Lung (tissue), 12 donors: ENCODE measurements around the gene STOML1. TPM values are rescaled to one million over a fixed set of nuclear protein-coding genes. Genes with fewer than 3 reads are reported as not detected.
A peak's percentile ranks its signal among the peaks of the same experiment; 100 is the strongest.
"Not testable (repeated sequence)": the region's sequence is repeated elsewhere in the genome, so short reads cannot be mapped to it uniquely, and the experiment has no call there.

Source experiments
- ATAC-seq: fragments of 200-7000 bp; cut with Tn5 transposase; one replicate; pipeline ENCODE4 v1.9.1; 2020; ENCODE audit warnings: moderate number of reproducible peaks; ENCODE audit not compliant: insufficient read depth, low FRiP score
- DNase-seq, 3 donors: peaks; one replicate each; pipeline ENCODE4 v3.0.0-alpha.2; 2013 to 2017
- H3K27ac ChIP-seq, 2 donors: one replicate each; pipeline ENCODE4 v1.5.1; 2013; ENCODE audit warnings: mild to moderate bottlenecking in 2 of 2, moderate library complexity in 2 of 2, control low read depth in 1 of 2, inconsistent platforms in 1 of 2, low read depth in 1 of 2, low read length in 1 of 2
- H3K27me3 ChIP-seq, 3 donors: one replicate each; pipeline ENCODE4 v1.5.1; 2013; ENCODE audit warnings: low read length in 2 of 3; ENCODE audit not compliant: control insufficient read depth in 3 of 3, insufficient read depth in 3 of 3
- H3K36me3 ChIP-seq, 4 donors: one replicate each; pipeline ENCODE4 v1.5.1; 2013; ENCODE audit warnings: low read length in 4 of 4, mild to moderate bottlenecking in 1 of 4, moderate library complexity in 1 of 4; ENCODE audit not compliant: control insufficient read depth in 4 of 4, insufficient read depth in 4 of 4
- H3K4me1 ChIP-seq, 5 donors: one replicate each; pipeline ENCODE4 v1.5.1; 2013; ENCODE audit warnings: low read length in 5 of 5, mild to moderate bottlenecking in 2 of 5, moderate library complexity in 1 of 5; ENCODE audit not compliant: control insufficient read depth in 5 of 5, insufficient read depth in 5 of 5
- H3K4me3 ChIP-seq: one replicate; pipeline ENCODE4 v1.5.1; 2013; ENCODE audit warnings: mild to moderate bottlenecking, control low read depth, moderate library complexity
- H3K9ac ChIP-seq, 2 donors: one replicate each; pipeline ENCODE4 v1.5.1; 2013; ENCODE audit warnings: low read length in 2 of 2, control low read depth in 1 of 2; ENCODE audit not compliant: insufficient read depth in 1 of 2
- H3K9me3 ChIP-seq, 4 donors: one replicate each; pipeline ENCODE4 v1.5.1; 2013; ENCODE audit warnings: low read length in 3 of 4, mild to moderate bottlenecking in 1 of 4, moderate library complexity in 1 of 4; ENCODE audit not compliant: control insufficient read depth in 4 of 4, insufficient read depth in 3 of 4
- CTCF ChIP-seq: IDR thresholded peaks from 2 replicates; pipeline ENCODE4 v1.5.1; 2012; ENCODE audit warnings: mild to moderate bottlenecking; ENCODE audit errors: control extremely low read depth, extremely low read depth
- WGBS, 2 donors: extraction: QIAGEN DNeasy Blood & Tissue Kit; methylation state at CpG; one replicate each; pipeline ENCODE4 v1.1.7; 2013; 5-methylcytosine and 5-hydroxymethylcytosine counted together
- polyA plus RNA-seq, 2 donors: library from polyadenylated mRNA; stranded (reverse); fragments of 200-250 nt; gene quantifications; one replicate each; pipeline ENCODE4 v1.2.1, GENCODE V29; 2013
- total RNA-seq, 2 donors: library from RNA; depleted of rRNA in 1 of 2; stranded (reverse); fragments of >200 nt in 1 of 2; gene quantifications; one replicate each; pipeline ENCODE4 v1.2.1, GENCODE V29; 2014 to 2021
- donor health status: control.
- donor health status: control.
- donor health status: Bipolar disorder and iron deficiency.
- donor health status: healthy.
- donor health status: DM: yes; HTN: yes; CAD: no.

STOML1 gene
- total and polyA plus RNA-seq, 4 donors: 10.3 to 35.4 (median 26.9) TPM

GRCh38 chr15:73965758-73966113 is 26.4 kb downstream of the STOML1 start:
- ATAC-seq: no peak
- Histone ChIP-seq H3K27ac (no peak overlapping the region), H3K4me3 (no peak overlapping the region), H3K9me3 (no peaks in the 10 kb centered on the region), H3K27me3 (no peaks in the 10 kb centered on the region), H3K9ac (no peak overlapping the region), H3K36me3 (no peaks in the 10 kb centered on the region), H3K4me1 (peaks cover 0 to 8% (median 3%) of the 10 kb centered on the region in 5 donors)
- WGBS, 2 donors: 36 to 40% methylated on average over 2 of the region's 2 CpGs
- DNase-seq: no peak
- no peak for TF ChIP-seq CTCF

GRCh38 chr15:73965094-73965757 is 26.9 kb downstream of the STOML1 start:
- Histone ChIP-seq H3K4me1 (peaks cover 0 to 8% (median 3%) of the 10 kb centered on the region in 5 donors), H3K4me3 (no peak overlapping the region), H3K9ac (peak overlapping the region in 1 of 2 donors; percentile 25), H3K36me3 (no peaks in the 10 kb centered on the region), H3K9me3 (no peaks in the 10 kb centered on the region), H3K27ac (no peak overlapping the region), H3K27me3 (no peaks in the 10 kb centered on the region)
- ATAC-seq: no peak
- 35 to 37% methylated on average over 13 of the region's 13 CpGs for WGBS, 2 donors
- TF ChIP-seq CTCF: no peak
- peak in 1 of 3 donors; percentile 10 for DNase-seq

GRCh38 chr15:73964736-73965093 is 27.4 kb downstream of the STOML1 start:
- Histone ChIP-seq H3K9me3 (no peaks in the 10 kb centered on the region), H3K27ac (no peak overlapping the region), H3K27me3 (no peaks in the 10 kb centered on the region), H3K4me1 (peaks cover 0 to 8% (median 3%) of the 10 kb centered on the region in 5 donors), H3K4me3 (no peak overlapping the region), H3K9ac (peak overlapping the region in 1 of 2 donors; percentile 25), H3K36me3 (no peaks in the 10 kb centered on the region)
- TF ChIP-seq CTCF: peak; percentile 97
- peak; percentile 83 for ATAC-seq
- peak; percentile 81 to 84 (median 82) for DNase-seq
- 3 to 7% methylated on average over 11 of the region's 11 CpGs for WGBS, 2 donors

DNA sequence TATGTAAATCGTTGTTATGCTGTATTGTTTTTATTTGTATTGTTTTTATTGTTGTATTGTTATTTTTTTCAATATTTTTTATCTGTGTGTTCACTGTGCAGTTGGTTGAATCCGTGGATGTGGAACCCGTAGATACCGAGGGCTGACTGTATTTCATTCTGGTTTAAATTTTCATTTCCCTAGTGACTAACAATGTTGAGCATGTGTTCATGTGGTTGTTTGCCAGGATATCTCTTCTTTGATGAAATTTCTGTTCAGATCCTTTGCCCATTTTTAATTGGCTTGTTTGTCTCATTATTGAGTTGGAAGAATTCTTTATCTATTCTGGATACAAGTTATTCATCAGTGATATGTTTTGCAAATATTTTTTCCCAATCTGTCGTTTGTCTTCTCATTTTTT is 29.7 kb downstream of the STOML1 start:
- Histone ChIP-seq H3K36me3 (no peaks in the 10 kb centered on the region), H3K9ac (no peak overlapping the region), H3K4me3 (no peak overlapping the region), H3K9me3 (no peaks in the 10 kb centered on the region), H3K4me1 (peaks cover 0 to 8% (median 3%) of the 10 kb centered on the region in 5 donors), H3K27ac (no peak overlapping the region), H3K27me3 (no peaks in the 10 kb centered on the region)
- DNase-seq: peak in 2 of 3 donors; percentile 71 to 72
- WGBS, 2 donors: 74 to 88% methylated on average over 5 of the region's 5 CpGs
- ATAC-seq: no peak
- no peak for TF ChIP-seq CTCF

DNA sequence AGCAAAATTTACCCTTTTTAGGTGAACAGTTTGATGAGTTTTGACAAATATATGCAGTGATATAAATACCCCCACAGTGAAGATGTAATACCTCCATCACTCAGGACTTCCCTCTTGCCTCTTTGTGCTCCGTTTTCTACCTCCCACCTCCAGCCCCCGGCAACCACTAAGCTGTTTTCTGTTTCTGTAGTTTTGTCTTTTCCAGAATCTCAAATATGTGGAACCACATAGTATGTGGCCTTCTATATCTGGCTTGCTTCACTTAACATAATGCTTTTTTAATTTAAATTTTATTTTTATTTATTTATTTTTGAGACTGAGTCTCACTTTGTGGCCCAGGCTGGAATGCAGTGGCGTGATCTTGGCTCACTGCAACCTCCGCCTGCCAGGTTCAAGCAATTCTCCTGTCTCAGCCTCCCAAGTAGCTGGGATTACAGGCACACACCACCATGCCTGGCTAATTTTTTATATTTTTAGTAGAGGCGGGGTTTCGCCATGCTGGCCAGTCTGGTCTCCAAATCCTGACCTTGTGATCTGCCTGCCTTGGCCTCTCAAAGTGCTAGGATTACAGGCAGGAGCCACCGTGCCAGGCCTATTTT is 31.5 kb downstream of the STOML1 start:
- not testable (repeated sequence) for H3K9ac ChIP-seq, H3K4me3 ChIP-seq, H3K36me3 ChIP-seq, H3K27ac ChIP-seq, H3K4me1 ChIP-seq, H3K9me3 ChIP-seq, H3K27me3 ChIP-seq, ATAC-seq
- WGBS, 2 donors: 87 to 94% methylated on average over 7 of the region's 7 CpGs
- peak in 1 of 3 donors; percentile 5 for DNase-seq
